GM03348 (cell line): Measurements from ENCODE around the gene ZDHHC5.

Experiments used
- DNase-seq: peaks from one replicate; pipeline ENCODE4 v3.0.0; 2012; ENCODE audit warnings: low spot score

Gene ZDHHC5

GRCh38 chr11:57729479-57729878, 61.6 kb downstream of the ZDHHC5 start:
- DNase-seq = no peak

- no peak for DNase-seq
Observed at GRCh38 chr11:57732661-57733060, 64.7 kb downstream of the ZDHHC5 start.

- DNase-seq = no peak
Observed at GRCh38 chr11:57735619-57736298, 67.8 kb downstream of the ZDHHC5 start.

- DNase-seq = peak; percentile 97
Observed at GRCh38 chr11:57741132-57742086, 73.5 kb downstream of the ZDHHC5 start, which contains the start of gene SELENOH. Gene SELENOH (plus strand): TSS chr11:57741491. CDS start chr11:57741596, 105 bp downstream.

GRCh38 chr11:57742087-57742452, 74.2 kb downstream of the ZDHHC5 start:
- no peak for DNase-seq

GRCh38 chr11:57744357-57744756, 76.4 kb downstream of the ZDHHC5 start:
- no peak for DNase-seq

- DNase-seq = no peak
Observed at GRCh38 chr11:57745206-57745605, 77.3 kb downstream of the ZDHHC5 start.

- no peak for DNase-seq
Observed at GRCh38 chr11:57746920-57747319, 79.0 kb downstream of the ZDHHC5 start.
